ENCODE data around the gene ATP8B1. TPM values are rescaled to one million over a fixed set of nuclear protein-coding genes. Genes with fewer than 3 reads are reported as not detected.

ATP8B1 gene
- total RNA-seq, 3 donors from 2014 or later, result 175 to 406 (median 316) TPM

DNA sequence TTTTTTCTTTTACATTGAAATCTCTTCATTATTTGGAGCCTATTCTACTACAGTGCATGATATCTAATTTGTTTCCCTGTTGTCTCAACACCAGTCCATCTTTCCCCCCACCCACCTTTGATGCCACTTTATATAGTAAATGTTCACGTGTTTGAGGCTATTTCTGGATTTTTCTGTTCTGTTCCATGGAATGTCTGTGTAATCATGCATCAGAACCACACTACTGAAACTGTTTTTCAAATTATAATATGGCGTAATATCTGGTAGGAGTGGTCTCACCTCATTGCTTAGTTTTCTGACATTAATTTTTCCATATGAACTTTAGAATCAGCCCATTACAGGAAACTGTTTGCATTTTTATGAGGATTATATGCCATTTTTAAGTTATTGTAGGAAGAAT lies 162.4 kb downstream of the ATP8B1 start:
- intact Hi-C loops (cut with DNase I, micrococcal nuclease), result no loop called here
- Histone ChIP-seq H3K4me3 (no peak overlapping the region), H3K36me3 (ENCODE audit: low read depth) (no peaks in the 10 kb centered on the region), H3K9me3 (no peaks in the 10 kb centered on the region), H3K4me1 (ENCODE audit: low read depth) (no peaks in the 10 kb centered on the region)
- ATAC-seq (no peak), DNase-seq (no peak)
- TF ChIP-seq, protein P1, sequence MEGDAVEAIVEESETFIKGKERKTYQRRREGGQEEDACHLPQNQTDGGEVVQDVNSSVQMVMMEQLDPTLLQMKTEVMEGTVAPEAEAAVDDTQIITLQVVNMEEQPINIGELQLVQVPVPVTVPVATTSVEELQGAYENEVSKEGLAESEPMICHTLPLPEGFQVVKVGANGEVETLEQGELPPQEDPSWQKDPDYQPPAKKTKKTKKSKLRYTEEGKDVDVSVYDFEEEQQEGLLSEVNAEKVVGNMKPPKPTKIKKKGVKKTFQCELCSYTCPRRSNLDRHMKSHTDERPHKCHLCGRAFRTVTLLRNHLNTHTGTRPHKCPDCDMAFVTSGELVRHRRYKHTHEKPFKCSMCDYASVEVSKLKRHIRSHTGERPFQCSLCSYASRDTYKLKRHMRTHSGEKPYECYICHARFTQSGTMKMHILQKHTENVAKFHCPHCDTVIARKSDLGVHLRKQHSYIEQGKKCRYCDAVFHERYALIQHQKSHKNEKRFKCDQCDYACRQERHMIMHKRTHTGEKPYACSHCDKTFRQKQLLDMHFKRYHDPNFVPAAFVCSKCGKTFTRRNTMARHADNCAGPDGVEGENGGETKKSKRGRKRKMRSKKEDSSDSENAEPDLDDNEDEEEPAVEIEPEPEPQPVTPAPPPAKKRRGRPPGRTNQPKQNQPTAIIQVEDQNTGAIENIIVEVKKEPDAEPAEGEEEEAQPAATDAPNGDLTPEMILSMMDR (IDR thresholded peaks at IDR 0.05), result no peak

DNA sequence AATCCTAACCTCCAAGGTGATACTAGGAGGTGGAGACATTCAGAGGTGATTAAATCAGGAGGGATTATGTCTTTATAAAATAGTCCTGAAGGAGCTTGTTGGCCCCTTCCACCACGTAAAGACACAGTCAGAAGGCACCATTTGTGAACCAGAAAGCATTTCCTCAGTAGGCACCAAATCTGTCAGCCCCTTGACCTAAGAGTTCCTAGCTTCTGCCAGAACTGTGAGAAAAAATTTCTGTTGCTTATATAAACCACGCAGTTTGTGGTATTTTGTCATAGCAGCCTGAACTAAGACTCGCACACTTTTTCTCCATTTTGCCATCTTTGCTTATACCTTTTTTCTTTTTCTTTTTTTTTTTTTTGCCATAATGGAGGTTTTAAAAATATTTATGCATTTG lies 162.9 kb downstream of the ATP8B1 start:
- Histone ChIP-seq H3K4me3 (no peak overlapping the region), H3K36me3 (ENCODE audit: low read depth) (no peaks in the 10 kb centered on the region), H3K9me3 (no peaks in the 10 kb centered on the region), H3K4me1 (ENCODE audit: low read depth) (peaks cover under 1% of the 10 kb centered on the region)
- DNase-seq, result no peak
- TF ChIP-seq, protein P1 (IDR thresholded peaks at IDR 0.05), result no peak
- intact Hi-C loops (cut with DNase I, micrococcal nuclease), result no loop called here
- ATAC-seq, result no peak

DNA sequence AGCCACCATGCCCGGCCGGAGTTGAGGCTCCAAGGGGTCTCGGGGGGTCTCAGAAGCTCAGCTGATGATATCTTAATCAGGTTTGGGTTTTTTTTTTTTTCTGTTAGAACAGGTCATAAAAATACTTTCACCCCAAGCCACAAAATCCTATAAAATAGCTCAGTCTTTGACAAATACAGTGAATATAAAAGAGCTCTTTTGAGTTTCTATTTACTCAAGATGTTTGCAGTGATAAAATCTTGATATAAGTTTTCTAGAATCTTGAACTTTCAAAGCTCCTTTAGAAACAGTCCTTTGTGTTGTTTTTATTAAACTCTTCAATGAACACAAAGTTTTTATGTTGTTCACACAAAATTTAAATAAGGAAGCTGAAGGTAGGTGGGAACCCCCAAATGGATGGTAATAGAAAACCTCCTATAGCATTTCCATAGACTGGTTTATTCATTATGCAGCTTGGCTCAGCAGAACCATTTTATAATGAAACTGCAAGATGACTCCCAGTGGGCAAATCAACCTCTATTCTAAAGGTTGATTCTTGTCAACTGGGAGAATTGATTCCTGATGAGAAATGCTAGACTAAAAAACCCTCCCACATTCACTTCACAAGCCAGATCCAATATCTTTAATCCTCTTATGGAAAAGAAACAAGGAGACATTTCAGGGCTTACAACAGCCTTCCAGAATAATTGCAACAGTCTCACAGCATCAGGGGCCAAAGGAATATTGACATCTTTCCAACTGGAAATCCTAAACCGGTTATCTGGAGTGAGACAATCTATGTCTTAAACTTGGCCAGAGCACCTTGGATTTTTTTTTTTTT lies 167.9 kb downstream of the ATP8B1 start:
- ATAC-seq (no peak), DNase-seq (no peak)
- no peak overlapping the region for H3K4me3 ChIP-seq
- H3K4me1 ChIP-seq (ENCODE audit: low read depth), result peaks cover 10% of the 10 kb centered on the region
- H3K9me3 ChIP-seq, result no peaks in the 10 kb centered on the region
- H3K36me3 ChIP-seq (ENCODE audit: low read depth), result no peaks in the 10 kb centered on the region
- TF ChIP-seq, protein P1 (IDR thresholded peaks at IDR 0.05), result no peak
- intact Hi-C loops (cut with DNase I, micrococcal nuclease), result no loop called here

GRCh38 chr18:57631697-57632096 lies 171.4 kb downstream of the ATP8B1 start:
- no peaks in the 10 kb centered on the region for H3K36me3 ChIP-seq (ENCODE audit: low read depth)
- no peak for DNase-seq
- H3K9me3 ChIP-seq, result no peaks in the 10 kb centered on the region
- TF ChIP-seq, protein P1 (IDR thresholded peaks at IDR 0.05), result no peak
- no peak for ATAC-seq
- intact Hi-C loops (cut with DNase I, micrococcal nuclease), result no loop called here
- no peak overlapping the region for H3K4me3 ChIP-seq
- H3K4me1 ChIP-seq (ENCODE audit: low read depth), result peaks cover 10% of the 10 kb centered on the region

GRCh38 chr18:57630754-57631595 lies 172.1 kb downstream of the ATP8B1 start:
- no peak for ATAC-seq
- Histone ChIP-seq H3K4me3 (peak overlapping the region; percentile 19), H3K36me3 (ENCODE audit: low read depth) (no peaks in the 10 kb centered on the region), H3K9me3 (no peaks in the 10 kb centered on the region), H3K4me1 (ENCODE audit: low read depth) (peaks cover 10% of the 10 kb centered on the region)
- no peak for DNase-seq
- intact Hi-C loops (cut with DNase I, micrococcal nuclease), result no loop called here
- TF ChIP-seq, protein P1 (IDR thresholded peaks at IDR 0.05), result no peak

All from mucosa of descending colon (tissue), 3 donors.